ENCODE data around the gene PALLD. TPM values are rescaled to one million over a fixed set of nuclear protein-coding genes. Genes with fewer than 3 reads are reported as not detected.
"Not testable (repeated sequence)": the region's sequence is repeated elsewhere in the genome, so short reads cannot be mapped to it uniquely, and the experiment has no call there.

The PALLD gene
- total RNA-seq, 1 donor from 2014 or later = 8.1 TPM

DNA sequence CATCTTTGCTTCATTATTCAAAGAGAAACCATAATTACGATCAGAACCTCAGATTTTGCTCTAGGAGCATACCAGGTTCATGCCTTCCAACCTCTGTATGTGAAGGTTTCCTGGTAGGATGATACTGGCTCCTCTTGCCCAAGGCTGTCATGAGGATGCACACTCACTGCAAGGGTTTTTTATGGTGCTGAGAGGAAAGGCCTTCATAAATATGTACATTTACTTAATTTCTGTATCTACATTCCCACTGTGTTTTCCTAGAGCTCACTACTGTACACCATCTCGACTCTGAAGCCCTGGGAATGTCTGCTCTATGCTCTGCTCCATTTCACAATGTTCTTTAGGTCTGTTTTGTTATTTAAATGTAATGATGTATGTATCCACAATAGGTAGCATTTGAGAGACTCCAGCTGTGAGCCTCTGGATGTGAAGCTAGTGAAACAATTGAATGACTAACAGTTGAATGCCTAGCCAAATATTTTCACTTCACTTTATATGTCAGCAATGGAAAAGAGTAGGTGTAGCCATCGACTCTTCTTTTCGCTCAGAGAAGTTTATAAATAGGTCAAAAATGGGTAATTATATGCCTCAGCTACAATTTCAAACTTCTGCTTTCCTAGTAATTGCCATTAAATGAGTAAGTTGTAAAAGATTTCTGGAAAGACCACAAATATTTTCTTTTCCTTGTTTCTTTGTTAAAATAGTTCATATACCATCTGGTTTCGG lies 228.0 kb downstream of the PALLD start:
- DNase-seq (ENCODE audit: low read depth in 2 of 2) = no peak

DNA sequence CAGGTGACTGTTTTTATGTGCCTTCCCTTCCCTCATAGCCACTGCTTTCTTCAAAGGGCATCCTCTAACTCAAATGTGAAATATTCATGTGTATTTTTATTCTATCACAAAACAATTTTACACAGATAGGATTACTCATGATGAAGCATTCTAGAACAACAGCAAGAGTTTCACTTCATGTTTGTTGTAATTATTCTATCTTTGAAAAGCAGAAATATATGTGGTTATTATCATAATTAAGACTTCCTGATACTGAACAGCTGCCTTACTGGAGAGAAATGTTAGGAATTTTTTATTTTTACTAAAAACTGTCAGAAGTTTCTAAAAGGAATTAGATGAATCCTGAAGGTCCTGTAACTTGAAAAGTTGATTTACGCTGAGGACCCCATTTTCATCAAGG lies 229.1 kb downstream of the PALLD start:
- DNase-seq (ENCODE audit: low read depth in 2 of 2) = no peak

DNA sequence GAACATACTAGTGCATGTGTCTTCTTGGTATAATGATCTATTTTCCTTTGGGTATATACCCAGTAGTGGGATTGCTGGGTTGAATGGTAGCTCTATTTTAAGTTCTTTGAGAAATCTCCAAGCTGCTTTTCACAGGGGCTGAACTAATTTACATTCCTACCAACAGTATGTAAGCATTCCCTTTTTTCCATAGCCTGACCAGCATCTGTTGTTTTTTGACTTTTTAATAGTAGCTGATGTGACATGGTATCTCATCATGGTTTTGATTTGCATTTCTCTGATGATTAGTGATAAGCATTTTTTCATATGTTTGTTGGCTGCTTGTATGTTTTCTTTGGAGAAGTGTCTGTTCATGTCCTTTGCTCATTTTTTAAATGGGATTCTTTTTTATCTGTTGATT lies 230.3 kb downstream of the PALLD start:
- DNase-seq (ENCODE audit: low read depth in 2 of 2) = not testable (repeated sequence)

DNA sequence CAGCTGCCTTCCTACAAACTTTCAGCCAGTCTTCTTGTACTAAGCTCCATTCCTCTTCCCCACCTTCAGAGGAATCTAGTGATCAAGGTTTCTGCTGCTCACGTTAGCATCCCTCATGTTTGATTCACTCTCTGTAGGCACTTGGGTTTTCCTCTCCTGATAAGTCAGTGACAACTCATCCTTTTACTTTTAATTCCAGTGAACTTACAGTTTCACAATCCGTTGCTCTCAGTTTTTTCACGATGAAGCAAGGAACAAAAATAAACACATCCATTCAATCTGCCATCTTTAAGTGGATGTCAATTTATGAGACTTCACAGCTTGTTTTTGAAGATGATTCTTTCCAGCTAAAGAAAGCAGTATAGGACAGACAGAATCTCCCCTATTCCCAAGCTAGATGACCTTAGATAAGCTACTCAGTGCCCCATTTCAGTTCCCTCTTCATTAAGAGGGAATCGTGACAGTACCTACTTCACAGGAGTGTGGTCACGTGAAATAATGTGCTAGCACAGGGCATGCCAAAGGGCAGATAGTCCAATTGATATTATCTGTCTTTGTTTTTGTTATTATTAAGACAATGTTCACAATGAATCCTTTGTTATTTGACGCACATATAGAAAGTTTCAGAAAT lies 234.3 kb downstream of the PALLD start:
- no peak for DNase-seq (ENCODE audit: low read depth in 2 of 2)

DNA sequence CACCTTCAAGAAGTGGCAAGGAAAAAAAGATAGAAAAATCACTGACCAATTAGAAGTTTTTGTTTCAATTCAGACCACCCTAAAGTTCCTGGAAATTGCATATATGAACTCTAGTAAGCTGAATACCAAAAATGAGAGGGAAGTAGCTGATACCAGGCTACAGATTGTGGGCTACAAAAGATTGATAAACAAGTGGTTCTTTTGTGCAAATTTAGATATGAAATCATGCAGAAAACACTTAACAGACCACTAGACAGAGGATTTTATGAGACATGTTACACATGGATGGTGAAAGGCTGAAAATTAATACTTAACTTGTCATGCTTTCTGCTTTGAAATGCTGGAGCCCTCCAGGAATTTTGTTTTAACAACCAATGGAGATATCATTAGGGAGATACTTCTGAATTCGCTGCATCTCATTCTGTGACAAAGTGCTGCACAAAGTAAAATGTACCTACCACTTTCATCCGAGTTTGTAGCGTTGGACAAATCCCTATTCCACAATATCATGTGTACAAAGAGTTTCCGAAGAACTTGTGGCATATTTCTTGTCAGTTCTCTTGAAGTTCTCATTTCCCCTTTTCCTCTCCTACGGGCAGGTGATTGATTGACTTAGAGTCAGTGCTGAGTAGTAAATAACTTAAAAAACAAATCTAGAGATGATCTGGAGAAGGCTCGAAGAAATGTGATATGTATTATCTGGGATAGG lies 235.0 kb downstream of the PALLD start:
- DNase-seq (ENCODE audit: low read depth in 2 of 2) = no peak

DNA sequence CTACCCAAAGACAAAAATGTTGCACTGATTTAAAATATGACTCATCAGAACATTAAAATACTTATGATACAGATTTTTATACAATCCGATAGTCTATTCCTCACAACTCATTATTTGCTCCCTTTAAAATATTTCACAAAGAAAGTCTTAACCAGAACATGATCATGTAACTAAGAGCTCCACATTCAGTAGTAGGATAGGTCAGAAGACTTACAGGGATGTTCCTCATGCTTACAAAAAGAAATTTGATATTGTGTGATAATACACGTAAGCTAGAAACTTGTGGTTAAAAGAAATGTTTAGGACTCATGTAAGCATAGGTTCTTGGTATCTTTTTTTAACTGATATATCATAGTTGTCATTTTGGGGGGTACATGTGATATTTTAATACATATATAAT lies 235.9 kb downstream of the PALLD start:
- no peak for DNase-seq (ENCODE audit: low read depth in 2 of 2)

DNA sequence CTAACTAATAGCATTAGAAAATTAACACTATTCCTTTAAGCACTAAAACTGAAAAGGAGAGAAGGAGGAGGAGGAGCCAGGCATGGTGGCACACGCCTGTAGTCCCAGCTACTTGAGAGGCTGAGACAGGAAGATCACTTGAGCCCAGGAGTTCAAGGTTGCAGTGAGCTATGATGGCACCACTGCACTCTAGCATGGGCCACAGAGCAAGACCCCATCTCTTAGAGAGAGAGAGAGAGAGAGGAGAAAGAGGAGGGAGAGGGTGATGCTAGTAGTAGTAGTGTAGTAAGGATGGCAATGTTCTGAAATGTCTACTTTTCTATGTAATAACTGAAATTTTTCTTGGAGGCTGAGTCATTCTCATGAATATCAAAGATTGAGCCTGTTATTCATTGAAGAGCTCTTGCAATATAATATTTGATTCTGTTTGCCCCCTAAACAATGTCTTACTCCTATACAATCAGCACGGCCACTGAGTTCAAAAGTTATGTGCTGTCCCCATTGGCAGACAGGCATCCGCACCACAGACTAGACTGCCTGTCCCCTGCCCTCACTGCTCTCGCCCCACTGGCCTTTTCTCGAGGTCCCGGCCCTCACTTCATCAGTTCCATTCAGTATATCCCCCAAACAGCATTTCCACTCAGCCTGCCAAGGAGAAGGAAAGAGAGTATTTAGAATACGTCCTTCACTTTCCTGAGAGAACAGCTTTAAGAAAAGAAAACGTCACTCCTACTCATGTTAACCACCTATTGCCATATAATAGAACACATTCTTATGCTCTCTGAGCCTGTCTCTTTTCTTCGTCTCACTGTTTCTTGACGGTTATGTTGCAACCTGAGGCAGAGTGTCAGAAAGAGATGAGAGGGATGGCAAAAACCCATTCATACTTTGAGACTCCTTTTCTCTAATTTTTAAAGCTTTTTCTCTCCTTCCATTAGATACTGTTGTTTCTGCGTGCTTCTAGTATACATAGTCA lies 238.1 kb downstream of the PALLD start:
- DNase-seq (ENCODE audit: low read depth in 2 of 2) = no peak

DNA sequence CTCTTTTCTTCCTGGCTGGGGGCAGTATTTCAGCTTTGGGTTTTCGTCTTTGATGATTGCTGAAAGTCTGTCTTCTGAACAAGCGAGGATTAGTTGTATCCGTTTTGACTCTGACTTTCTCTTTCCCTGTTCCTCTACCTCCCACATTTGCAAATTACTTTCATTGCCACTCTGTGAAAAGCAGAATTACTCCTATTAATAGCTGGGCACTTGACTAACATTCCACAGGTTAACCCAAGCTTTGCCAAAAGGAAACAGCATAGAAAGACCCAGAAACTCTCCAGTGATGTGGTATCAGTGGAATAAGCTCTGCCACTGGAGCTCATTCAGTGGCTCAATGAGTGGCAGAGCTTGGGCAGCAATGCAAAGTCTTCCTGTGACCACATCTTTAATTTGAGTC lies 238.9 kb downstream of the PALLD start:
- no peak for DNase-seq (ENCODE audit: low read depth in 2 of 2)

DNA sequence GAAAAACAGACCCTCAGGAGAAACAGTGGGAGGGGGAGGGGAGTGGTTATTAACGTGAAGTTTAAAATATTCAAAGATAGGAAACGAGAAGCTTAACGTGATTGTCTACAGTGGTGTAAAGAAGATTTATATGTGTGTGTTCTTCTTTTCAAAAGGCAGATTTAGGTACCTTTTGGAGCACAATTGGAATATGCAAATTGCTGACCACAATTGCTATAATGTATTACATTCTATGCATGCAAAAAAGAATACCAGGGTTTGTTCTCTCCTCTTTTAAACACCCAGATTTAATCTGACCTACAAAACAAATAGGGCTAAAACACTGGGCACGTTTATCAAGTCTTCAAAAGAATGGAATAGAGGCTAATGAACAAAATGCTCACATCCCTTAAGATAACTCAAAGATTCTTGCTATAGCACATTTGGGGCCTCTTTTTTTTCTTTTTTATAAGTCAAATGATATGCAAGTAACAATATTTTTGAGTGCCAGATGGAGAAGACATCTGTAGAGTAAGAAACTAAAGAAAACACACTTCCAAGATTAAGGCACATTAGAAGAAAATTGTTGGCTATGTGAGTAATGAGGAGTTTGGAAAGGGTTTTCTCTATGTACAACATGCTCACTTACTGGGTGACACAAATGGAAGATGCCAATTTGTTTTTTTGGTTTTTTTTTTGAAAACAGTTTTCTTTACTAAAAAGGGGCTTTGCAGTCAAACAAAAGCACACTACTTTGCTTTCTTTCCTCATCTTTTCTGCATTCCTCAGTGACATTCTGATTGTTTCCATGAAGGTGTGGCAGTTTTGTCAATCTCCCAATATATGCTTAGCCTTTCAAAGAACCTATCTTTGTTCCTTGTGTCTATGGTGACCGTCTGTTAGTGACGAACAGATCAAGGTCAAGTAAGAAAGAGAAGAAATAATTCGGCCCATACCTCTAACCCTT lies 240.3 kb downstream of the PALLD start:
- DNase-seq (ENCODE audit: low read depth in 2 of 2) = no peak

DNA sequence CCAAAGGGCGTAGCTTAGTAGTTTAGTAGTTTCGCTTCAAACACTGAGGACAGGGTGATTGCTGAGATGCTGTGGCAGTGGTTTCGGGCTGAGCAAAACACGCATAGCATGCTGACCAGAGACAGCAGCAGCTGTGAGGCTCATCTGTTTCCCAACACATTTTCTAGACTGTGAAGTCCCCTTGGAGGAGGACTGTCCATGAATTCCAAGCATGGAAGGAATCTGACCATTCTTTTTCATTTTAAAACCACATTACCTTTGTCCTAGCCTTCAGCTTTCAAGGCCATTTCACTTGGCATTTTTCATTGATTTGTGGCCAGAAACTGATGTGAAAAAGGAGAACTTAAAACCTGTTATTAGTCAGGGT lies 240.9 kb downstream of the PALLD start:
- no peak for DNase-seq (ENCODE audit: low read depth in 2 of 2)

DNA sequence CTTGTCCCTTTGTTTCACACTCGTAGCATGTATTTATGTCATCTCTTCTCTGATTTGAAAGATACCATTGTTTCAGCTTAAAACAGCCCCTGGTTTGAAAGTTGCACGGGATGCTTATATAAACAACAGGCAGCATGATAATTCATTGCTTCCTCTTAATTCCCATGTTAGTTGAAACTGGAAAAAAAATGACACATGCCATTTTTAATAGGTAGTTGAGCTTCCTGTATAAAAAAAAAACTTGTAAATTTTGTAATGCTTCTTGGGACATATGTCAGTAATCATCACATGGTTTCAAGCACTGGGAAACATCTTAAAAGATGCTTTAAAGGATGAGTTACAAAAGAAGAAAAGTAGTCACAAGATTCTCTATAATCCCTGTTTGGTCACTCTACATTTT lies 243.0 kb downstream of the PALLD start:
- peak; percentile 72 to 78 for DNase-seq (ENCODE audit: low read depth in 2 of 2)

DNA sequence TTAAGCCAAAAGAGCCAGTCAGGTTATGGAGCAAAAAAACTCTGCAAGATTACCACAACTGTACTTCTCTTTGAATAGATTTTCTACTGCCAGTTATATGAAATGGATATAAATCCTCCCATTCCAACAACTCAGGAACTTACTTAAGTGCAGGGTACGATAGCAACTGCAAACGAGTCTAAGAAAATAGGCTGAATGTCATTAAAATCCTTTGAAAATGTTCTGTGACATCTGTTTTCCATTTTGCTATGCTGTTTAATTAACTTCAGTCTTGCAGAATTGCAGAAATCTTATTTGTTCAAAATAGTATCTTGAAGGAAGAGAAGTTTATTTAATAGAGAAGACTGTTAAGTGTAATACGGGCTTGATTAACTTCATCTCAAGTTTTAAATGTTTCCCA lies 243.8 kb downstream of the PALLD start:
- no peak for DNase-seq (ENCODE audit: low read depth in 2 of 2)

DNA sequence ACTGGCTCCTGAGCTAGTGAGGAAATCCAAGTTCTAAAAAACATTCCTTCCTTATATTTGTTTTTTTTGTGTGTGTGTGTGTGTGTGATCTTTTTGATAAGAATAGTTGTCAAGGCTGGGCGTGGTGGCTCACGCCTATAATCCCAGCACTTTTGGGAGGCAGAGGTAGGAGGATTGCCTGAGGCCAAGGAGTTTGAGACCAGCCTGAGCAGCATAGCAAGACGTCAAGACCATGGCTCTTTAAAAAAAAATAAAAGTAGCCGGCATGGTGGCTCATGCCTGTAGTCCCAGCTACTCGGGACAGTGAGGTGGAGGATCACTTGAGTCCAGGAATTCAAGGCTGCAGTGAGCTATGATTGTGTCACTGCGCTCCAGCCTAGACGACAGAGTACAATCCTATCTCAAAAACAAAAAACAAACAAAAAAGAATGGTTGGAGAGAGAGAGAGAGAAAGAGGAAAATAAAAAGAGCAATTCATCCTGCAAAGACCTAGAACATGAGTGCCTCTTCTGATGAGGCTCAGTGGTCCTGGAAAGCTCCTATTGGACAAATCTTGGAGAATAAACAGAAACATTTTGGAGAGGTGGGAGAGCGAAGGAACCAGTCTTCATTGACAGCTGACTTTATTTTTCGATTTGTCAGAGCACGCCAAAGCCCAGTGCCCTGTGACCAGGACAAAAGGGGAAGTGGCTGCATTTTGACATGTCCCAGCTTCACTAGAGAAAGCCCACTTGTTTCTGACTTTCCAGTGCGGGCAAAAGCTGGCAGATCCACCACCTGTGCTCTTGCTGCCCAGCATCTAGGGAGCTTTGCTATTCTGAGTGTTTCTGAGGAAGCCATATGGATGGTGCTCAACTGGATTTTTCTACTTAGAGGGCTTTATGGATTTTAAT lies 244.7 kb downstream of the PALLD start:
- no peak for DNase-seq (ENCODE audit: low read depth in 2 of 2)

DNA sequence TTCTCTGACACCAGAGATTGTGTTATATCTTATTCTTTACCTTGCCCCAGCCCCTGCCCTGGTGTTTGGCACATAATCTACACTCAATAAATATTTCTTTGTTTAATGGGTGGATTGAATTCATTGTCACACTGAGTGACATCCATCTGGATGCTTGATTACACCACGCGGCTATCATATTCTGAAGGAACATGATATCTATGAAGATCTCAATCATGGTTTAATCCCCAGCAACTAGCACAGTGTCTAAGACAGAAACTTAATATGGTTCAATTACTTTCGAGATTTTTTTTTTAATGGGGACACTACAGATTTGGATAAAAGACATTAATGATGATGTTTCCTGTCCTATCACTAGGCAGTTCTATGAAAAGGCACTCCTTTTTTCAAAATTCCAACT lies 246.3 kb downstream of the PALLD start:
- no peak for DNase-seq (ENCODE audit: low read depth in 2 of 2)

DNA sequence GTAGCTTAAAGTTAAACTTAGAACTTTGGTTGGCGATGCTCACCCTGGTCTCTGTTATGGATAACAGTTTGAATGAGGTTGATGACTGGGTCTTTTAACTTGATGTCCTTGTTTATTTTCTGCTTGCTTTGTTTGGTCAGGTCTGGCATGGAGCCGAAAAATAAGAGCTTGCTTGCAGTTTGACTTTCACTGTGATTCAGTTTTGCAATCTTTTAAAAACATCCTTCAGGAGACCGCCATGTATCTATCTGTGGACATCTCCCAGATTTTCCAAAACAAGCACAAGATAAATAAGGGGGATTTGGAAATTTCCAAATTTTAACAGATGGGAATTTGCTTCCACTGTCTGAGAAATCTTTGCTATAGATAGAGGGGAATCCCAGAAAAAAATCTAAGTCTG lies 246.7 kb downstream of the PALLD start:
- DNase-seq (ENCODE audit: low read depth in 2 of 2) = peak; percentile 21 to 65

DNA sequence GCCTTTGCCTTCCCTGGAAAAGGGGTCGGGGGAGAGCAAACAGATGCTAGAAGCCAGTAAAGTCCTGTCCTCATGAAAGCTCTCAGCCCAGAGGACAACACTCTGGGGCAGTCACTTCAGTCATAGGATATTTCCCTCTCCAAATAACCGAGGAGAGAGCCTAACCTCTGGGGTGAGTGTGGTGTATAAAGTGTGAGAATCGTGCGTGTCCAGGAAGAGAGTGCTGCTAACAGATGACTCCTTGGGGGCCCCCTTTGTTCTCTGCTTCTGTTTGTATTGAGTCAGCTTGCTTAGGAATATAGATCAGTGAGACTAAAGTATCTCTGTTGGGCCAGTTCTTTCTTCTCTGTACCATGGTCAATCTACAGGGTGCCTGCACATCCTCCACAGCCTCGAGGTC lies 247.2 kb downstream of the PALLD start:
- peak in 1 of 2 donors; percentile 83 for DNase-seq (ENCODE audit: low read depth in 2 of 2)

DNA sequence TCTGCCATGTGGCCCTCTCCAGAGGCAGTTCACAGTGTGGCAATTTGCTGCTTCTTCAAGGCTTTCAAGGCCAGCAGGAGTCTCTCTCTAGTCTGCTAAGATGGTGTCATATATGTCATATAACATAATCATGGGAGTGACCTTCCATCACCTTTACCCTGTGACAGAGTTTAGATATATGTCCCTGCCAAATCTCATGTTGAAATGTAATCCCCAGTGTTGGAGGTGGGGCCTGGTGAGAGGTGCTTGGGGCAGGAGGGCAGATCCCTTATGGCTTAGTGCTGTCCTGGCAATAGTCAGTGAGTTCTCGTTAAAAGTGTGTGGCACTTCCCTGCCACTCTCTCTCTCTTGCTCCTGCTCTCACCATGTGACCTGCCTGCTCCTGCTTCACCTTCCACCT lies 252.0 kb downstream of the PALLD start:
- DNase-seq (ENCODE audit: low read depth in 2 of 2) = no peak

DNA sequence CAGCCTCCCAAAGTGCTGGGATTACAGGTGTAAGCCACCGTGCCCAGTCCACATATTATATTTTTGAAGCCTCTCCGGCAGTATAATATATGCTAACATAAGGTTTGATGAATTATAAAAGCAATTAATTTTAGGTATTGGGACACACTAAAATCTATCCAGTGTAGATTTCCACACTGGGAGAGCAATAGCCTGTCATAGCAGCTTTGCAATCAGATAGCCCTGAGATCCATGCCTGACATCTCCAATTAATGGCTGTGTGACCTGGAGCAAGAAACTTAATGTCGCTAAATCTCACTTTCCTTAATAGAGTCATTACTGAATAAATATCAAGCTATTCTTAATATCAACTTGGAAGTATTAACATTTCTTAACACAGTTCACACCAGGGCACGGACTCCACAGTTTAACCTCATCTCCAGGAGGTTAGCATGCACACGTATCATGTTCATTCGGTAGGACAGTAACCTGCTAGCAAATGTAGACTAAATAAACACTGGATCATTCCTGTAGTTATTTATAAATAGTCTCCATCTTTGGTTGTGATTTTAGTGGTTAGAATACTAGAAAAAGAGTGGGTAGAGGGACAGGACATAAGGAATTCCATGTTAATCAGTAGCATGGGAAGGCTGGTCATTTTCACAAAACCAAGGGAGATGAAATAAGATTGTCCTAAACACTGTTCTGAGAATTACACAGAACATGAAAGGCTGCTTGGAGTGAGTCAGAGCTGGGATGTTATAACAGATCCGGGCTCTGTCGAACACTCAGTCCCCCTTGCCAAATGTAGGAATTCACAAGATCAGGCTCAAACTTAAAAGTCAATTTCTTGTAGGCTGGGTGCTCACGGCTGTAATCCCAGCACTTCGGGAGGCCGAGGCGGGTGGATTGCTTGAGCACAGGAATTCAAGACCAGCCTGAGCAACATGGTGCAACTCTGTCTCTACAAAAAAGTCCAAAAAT lies 254.7 kb downstream of the PALLD start:
- DNase-seq (ENCODE audit: low read depth in 2 of 2) = peak in 1 of 2 donors; percentile 10
